DOHH2 (cell line): Measurements from ENCODE around the gene ZNF691.
"Not testable (repeated sequence)": the region's sequence is repeated elsewhere in the genome, so short reads cannot be mapped to it uniquely, and the experiment has no call there.

ENCODE experiments used
- H3F3A ChIP-seq: fragments of 200-600 bp; sonication (generic), shearing (Covaris generic); 2 replicates; pipeline ENCODE4 v1.6.0; 2016; ENCODE audit warnings: antibody characterized with exemption, mild to moderate bottlenecking; ENCODE audit not compliant: control insufficient read depth, insufficient read depth
- H3K27ac ChIP-seq: fragments of 200-600 bp; sonication (generic); 2 replicates; pipeline ENCODE4 v1.5.1; 2014; ENCODE audit warnings: low read depth, mild to moderate bottlenecking, low read length, moderate library complexity
- H3K27me3 ChIP-seq: fragments of 200-600 bp; sonication (generic); 2 replicates; pipeline ENCODE4 v1.6.1; 2014; ENCODE audit warnings: mild to moderate bottlenecking, low read length, mixed read lengths; ENCODE audit not compliant: control insufficient read depth
- H3K36me3 ChIP-seq: fragments of 200-600 bp; sonication (generic); 2 replicates; pipeline ENCODE4 v1.6.1; 2014; ENCODE audit warnings: mild to moderate bottlenecking, low read length, moderate library complexity, mixed read lengths; ENCODE audit not compliant: control insufficient read depth
- H3K4me1 ChIP-seq: fragments of 200-600 bp; sonication (generic); 2 replicates; pipeline ENCODE4 v1.6.1; 2014; ENCODE audit warnings: mild to moderate bottlenecking, low read length, mixed read lengths; ENCODE audit not compliant: control insufficient read depth
- H3K4me2 ChIP-seq: fragments of 200-600 bp; sonication (generic); 2 replicates; pipeline ENCODE4 v1.6.0; 2014; ENCODE audit warnings: mild to moderate bottlenecking, low read length, moderate library complexity
- H3K4me3 ChIP-seq: fragments of 200-600 bp; sonication (generic); 2 replicates; pipeline ENCODE4 v1.5.1; 2014; ENCODE audit warnings: mild to moderate bottlenecking, low read length, mixed read lengths
- H3K79me2 ChIP-seq: fragments of 200-600 bp; sonication (generic); 2 replicates; pipeline ENCODE4 v1.6.1; 2014; ENCODE audit warnings: mild to moderate bottlenecking, low read length, mixed read lengths; ENCODE audit not compliant: control insufficient read depth
- H3K9me2 ChIP-seq: fragments of 200-600 bp; sonication (generic); replicated peaks from 2 replicates; pipeline ENCODE4 v1.6.1; 2014; ENCODE audit warnings: mild to moderate bottlenecking, low read length, mixed read lengths; ENCODE audit not compliant: control insufficient read depth
- H3K9me3 ChIP-seq: fragments of 200-600 bp; sonication (generic); 2 replicates; pipeline ENCODE4 v1.6.1; 2014; ENCODE audit warnings: antibody characterized with exemption, low read length, mixed read lengths; ENCODE audit not compliant: control insufficient read depth, insufficient read depth
- H4K20me1 ChIP-seq: fragments of 200-600 bp; sonication (generic); 2 replicates; pipeline ENCODE4 v1.6.0; 2014; ENCODE audit warnings: low read depth, mild to moderate bottlenecking, antibody characterized with exemption, low read length, moderate library complexity; ENCODE audit not compliant: control insufficient read depth, insufficient read depth
- CTCF ChIP-seq: fragments of 200-600 bp; sonication (generic); IDR thresholded peaks from one replicate; pipeline ENCODE4 v1.5.1; 2014; ENCODE audit warnings: antibody characterized with exemption, mild to moderate bottlenecking, low read depth, low read length; ENCODE audit not compliant: poor library complexity, severe bottlenecking
- EZH2phosphoT487 ChIP-seq: fragments of 200-600 bp; sonication (generic); IDR thresholded peaks from 2 replicates; pipeline ENCODE4 v1.6.1; 2017; ENCODE audit warnings: borderline replicate concordance, mild to moderate bottlenecking, antibody characterized with exemption, low read length, moderate library complexity, mixed read lengths

ZNF691 gene

GRCh38 chr1:42873108-42873507 lies 26.7 kb downstream of the ZNF691 start:
- not testable (repeated sequence) for H3K9me3 ChIP-seq, H3K79me2 ChIP-seq, H3F3A ChIP-seq, H3K4me1 ChIP-seq, H4K20me1 ChIP-seq, H3K9me2 ChIP-seq, H3K27ac ChIP-seq, H3K36me3 ChIP-seq, H3K4me3 ChIP-seq, H3K4me2 ChIP-seq
- peaks cover 15% of the 10 kb centered on the region; the same call in 1 of the 2 replicates for H3K27me3 ChIP-seq

- Histone ChIP-seq H3K27ac (no peak overlapping the region), H3K4me1 (no peaks in the 10 kb centered on the region), H3K36me3 (no peaks in the 10 kb centered on the region), H3K9me2 (no peaks in the 10 kb centered on the region), H3K27me3 (peaks cover 15% of the 10 kb centered on the region; the same call in 1 of the 2 replicates), H3K9me3 (no peaks in the 10 kb centered on the region), H3K4me2 (no peak overlapping the region), H4K20me1 (no peaks in the 10 kb centered on the region), H3F3A (no peaks in the 10 kb centered on the region), H3K79me2 (no peaks in the 10 kb centered on the region), H3K4me3 (no peak overlapping the region)
- no peak for TF ChIP-seq EZH2phosphoT487
- no peak for TF ChIP-seq CTCF
Measured at GRCh38 chr1:42873670-42874069, 27.3 kb downstream of the ZNF691 start.

- Histone ChIP-seq H3K4me3 (no peak overlapping the region), H3K4me2 (no peak overlapping the region), H3K9me3 (peaks cover 15% of the 10 kb centered on the region), H3K4me1 (no peaks in the 10 kb centered on the region), H3K27ac (no peak overlapping the region), H3K79me2 (no peaks in the 10 kb centered on the region), H3K36me3 (no peaks in the 10 kb centered on the region), H3K9me2 (no peaks in the 10 kb centered on the region), H3K27me3 (peaks cover 15% of the 10 kb centered on the region; the same call in 1 of the 2 replicates), H3F3A (no peaks in the 10 kb centered on the region), H4K20me1 (no peaks in the 10 kb centered on the region)
- TF ChIP-seq CTCF (no peak), EZH2phosphoT487 (no peak)
Measured at GRCh38 chr1:42876009-42876408, 29.6 kb downstream of the ZNF691 start.

- Histone ChIP-seq H3K4me3 (no peak overlapping the region), H4K20me1 (no peaks in the 10 kb centered on the region), H3K9me3 (peaks cover 16% of the 10 kb centered on the region), H3K9me2 (no peaks in the 10 kb centered on the region), H3K4me1 (no peaks in the 10 kb centered on the region), H3K27ac (no peak overlapping the region), H3K27me3 (peaks cover 15% of the 10 kb centered on the region; the same call in 1 of the 2 replicates), H3F3A (no peaks in the 10 kb centered on the region), H3K79me2 (no peaks in the 10 kb centered on the region), H3K4me2 (no peak overlapping the region), H3K36me3 (no peaks in the 10 kb centered on the region)
- TF ChIP-seq EZH2phosphoT487, result no peak
- no peak for TF ChIP-seq CTCF
Measured at GRCh38 chr1:42877380-42877779, 31.0 kb downstream of the ZNF691 start.
